ENCODE results near the gene RABEP2.

DNA sequence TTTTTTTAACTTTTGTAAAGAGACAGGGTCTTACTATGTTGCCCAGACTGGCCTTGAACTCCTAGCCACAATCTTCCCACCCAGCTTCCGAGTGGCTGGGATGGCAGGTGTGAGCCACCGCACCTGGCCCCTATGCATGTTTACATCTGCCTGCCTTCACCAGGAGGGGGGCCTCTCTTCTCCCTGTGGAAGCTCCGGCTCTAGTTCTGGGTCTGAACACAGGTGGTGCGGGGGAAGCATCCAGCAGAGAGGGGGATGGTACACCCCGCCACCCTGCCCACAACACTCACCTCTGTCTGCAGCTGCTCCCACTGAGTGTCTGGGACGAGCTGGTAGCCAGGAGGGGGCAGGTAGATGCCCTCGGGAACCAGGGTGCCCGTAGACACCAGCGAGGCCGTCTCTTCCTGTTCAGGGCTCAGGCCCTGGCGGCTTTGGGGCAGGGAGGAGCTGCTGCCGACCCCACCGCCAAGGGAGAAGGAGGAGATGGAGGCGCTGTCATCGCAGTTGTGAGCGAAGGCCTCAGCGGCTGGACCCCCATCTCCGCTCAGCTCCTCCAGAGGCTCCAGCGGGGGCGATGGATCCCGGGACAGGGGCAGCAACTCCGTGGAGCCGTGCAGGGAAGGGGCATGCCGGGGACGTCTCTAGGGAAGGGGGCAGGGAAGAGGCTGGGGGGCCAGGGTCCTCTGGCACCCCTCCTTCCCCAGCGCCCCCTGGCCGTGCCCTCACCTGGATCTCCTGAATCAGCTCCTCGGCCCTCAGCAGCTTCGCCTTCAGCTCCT, 10.9 kb downstream of the RABEP2 start:
- no peak for TF ChIP-seq EZH2phosphoT487 (IDR thresholded peaks at IDR 0.05; ENCODE audit: borderline replicate concordance, low read length)
- TF ChIP-seq EZH2 (IDR thresholded peaks at IDR 0.05; ENCODE audit: low read length, unreplicated experiment) = no peak
- TF ChIP-seq, protein P1, sequence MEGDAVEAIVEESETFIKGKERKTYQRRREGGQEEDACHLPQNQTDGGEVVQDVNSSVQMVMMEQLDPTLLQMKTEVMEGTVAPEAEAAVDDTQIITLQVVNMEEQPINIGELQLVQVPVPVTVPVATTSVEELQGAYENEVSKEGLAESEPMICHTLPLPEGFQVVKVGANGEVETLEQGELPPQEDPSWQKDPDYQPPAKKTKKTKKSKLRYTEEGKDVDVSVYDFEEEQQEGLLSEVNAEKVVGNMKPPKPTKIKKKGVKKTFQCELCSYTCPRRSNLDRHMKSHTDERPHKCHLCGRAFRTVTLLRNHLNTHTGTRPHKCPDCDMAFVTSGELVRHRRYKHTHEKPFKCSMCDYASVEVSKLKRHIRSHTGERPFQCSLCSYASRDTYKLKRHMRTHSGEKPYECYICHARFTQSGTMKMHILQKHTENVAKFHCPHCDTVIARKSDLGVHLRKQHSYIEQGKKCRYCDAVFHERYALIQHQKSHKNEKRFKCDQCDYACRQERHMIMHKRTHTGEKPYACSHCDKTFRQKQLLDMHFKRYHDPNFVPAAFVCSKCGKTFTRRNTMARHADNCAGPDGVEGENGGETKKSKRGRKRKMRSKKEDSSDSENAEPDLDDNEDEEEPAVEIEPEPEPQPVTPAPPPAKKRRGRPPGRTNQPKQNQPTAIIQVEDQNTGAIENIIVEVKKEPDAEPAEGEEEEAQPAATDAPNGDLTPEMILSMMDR (conservative IDR thresholded peaks at IDR 0.05; ENCODE audit: low read depth, low read length) = no peak

Data from PC-3 (cell line).